Measurements from ENCODE around the gene TRMO.
"Not testable (repeated sequence)": the region's sequence is repeated elsewhere in the genome, so short reads cannot be mapped to it uniquely, and the experiment has no call there.

Gene TRMO

DNA sequence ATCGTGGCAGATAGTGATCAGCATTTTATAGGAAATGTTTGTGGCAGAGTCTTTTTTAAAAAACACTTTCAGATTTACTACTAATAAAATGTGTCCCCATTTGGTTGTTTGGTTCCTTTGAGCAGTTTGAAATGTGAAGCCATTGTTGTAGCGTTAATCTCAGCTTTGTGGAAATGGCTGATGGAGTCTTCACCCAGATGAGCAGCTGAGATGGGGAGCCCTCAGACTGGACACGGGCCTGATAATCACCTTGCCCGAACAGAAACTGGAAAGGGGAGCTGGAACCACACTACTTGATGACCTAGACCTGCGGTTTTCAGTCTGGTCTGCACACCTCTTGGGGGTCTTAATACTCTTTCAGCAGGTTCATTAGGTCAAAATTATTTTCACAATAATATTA is 40.3 kb upstream of the TRMO start:
- in situ Hi-C loops (cut with HindIII; ENCODE audit: low sequenced_read_pairs): loop anchor here (5.0 kb wide), 1 partner anchor 50 kb away; no protein-coding TSS in a partner anchor
- TF ChIP-seq, protein P1, sequence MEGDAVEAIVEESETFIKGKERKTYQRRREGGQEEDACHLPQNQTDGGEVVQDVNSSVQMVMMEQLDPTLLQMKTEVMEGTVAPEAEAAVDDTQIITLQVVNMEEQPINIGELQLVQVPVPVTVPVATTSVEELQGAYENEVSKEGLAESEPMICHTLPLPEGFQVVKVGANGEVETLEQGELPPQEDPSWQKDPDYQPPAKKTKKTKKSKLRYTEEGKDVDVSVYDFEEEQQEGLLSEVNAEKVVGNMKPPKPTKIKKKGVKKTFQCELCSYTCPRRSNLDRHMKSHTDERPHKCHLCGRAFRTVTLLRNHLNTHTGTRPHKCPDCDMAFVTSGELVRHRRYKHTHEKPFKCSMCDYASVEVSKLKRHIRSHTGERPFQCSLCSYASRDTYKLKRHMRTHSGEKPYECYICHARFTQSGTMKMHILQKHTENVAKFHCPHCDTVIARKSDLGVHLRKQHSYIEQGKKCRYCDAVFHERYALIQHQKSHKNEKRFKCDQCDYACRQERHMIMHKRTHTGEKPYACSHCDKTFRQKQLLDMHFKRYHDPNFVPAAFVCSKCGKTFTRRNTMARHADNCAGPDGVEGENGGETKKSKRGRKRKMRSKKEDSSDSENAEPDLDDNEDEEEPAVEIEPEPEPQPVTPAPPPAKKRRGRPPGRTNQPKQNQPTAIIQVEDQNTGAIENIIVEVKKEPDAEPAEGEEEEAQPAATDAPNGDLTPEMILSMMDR (IDR thresholded peaks at IDR 0.05; ENCODE audit: low read depth, low read length, missing control alignments): no peak

DNA sequence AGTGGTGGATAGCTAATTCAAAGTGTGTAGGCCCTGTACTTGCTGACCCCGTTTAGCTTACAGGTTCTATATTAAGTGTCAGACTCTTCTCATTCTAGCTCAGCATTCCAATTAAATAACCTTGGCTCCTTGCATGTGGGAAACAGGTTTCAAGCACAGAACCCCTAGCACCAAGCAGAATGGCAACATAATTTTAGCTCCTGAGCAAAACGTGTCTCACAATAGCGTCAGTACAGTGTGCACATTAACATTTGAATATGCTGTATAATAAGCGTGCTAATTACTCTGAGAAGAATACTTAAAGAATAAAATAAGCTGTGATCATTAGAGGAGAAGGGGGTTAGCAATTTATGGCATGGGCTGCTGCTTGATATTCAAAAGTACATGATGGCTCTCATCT is 39.8 kb upstream of the TRMO start:
- in situ Hi-C loops (cut with HindIII; ENCODE audit: low sequenced_read_pairs): loop anchor here (5.0 kb wide), 1 partner anchor 50 kb away; no protein-coding TSS in a partner anchor
- H3K4me3 ChIP-seq (ENCODE audit: low read depth, low read length): no peak overlapping the region
- DNase-seq (ENCODE audit: low read depth): no peak
- TF ChIP-seq, protein P1 (IDR thresholded peaks at IDR 0.05; ENCODE audit: low read depth, low read length, missing control alignments): no peak

More for the DNA sequence above, 40.3 kb upstream of the TRMO start:
- H3K4me3 ChIP-seq (ENCODE audit: low read depth, low read length): no peak overlapping the region
- no peak for DNase-seq (ENCODE audit: low read depth)

DNA sequence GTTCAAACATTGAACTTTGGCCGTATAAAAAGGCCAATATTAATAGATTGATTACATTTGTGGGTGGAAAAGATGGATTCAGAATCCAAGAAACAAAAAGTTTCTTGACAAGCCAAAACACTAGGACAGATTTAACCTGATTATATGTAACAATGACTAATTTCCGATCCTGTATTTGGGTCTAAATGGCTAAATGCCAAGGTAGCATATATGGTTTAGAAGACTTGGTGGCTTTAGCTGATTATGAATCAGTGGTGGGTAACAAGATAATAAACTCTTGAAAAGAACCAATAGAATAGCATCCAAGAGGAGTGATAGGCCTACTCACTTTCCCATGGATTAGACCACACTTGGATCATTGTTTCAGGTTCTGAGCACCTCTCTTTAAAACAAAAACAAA is 39.1 kb upstream of the TRMO start:
- DNase-seq (ENCODE audit: low read depth): no peak
- in situ Hi-C loops (cut with HindIII; ENCODE audit: low sequenced_read_pairs): loop anchor here (5.0 kb wide), 1 partner anchor 51 kb away; no protein-coding TSS in a partner anchor
- TF ChIP-seq, protein P1 (IDR thresholded peaks at IDR 0.05; ENCODE audit: low read depth, low read length, missing control alignments): no peak
- no peak overlapping the region for H3K4me3 ChIP-seq (ENCODE audit: low read depth, low read length)

DNA sequence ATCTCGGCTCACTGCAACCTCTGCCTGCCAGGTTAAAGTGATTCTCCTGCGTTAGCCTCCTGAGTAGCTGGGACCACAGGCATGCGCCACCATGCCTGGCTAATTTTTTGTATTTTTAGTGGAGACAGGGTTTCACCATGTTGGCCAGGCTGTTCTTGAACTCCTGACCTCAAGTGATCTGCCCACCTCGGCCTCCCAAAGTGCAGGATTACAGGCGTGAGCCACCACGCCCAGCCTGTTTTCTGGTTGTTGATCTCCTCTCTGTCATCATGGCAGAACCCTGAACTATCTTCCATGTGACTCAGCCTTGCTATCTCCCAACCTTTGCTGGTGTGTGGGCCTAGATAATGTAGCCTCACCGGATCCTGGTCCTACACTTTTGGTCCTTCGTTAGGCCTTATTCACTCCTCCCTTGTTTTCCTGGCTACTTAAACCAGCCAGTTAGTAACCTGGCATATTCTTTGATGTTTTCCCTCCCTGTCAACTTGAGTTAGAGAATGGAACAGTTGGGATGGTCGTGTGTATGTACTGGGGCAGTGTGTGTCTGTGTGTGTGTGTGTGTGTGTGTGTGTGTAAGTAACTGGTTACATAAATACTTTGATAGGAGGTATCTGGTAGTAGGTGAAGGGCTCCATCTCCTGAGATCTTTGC is 38.5 kb upstream of the TRMO start:
- DNase-seq (ENCODE audit: low read depth): not testable (repeated sequence)
- in situ Hi-C loops (cut with HindIII; ENCODE audit: low sequenced_read_pairs): loop anchor here (5.0 kb wide), 1 partner anchor 51 kb away; no protein-coding TSS in a partner anchor

DNA sequence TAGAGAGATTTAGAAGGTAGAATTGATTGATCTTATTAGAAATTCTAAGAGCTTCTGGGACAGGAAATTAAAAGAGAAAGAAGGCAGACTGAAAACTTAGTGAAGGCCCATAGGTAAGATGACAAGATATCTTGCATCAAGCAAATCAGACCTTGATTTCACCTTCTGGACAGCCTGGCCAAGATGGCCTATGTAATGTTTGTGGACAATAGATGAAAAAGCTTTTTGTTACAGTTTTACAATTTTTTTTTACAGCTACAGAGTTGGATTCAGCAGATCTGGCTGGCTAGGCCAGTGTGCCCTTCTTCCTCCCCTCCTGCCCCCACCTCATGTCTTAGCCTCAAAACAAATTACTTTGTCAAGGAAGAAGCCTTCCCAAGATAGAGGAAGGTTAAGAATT is 37.3 kb upstream of the TRMO start:
- TF ChIP-seq, protein P1 (IDR thresholded peaks at IDR 0.05; ENCODE audit: low read depth, low read length, missing control alignments): no peak
- in situ Hi-C loops (cut with HindIII; ENCODE audit: low sequenced_read_pairs): no loop called here
- no peak overlapping the region for H3K4me3 ChIP-seq (ENCODE audit: low read depth, low read length)
- DNase-seq (ENCODE audit: low read depth): no peak

More for the DNA sequence above, 38.5 kb upstream of the TRMO start:
- H3K4me3 ChIP-seq (ENCODE audit: low read depth, low read length): not testable (repeated sequence)

DNA sequence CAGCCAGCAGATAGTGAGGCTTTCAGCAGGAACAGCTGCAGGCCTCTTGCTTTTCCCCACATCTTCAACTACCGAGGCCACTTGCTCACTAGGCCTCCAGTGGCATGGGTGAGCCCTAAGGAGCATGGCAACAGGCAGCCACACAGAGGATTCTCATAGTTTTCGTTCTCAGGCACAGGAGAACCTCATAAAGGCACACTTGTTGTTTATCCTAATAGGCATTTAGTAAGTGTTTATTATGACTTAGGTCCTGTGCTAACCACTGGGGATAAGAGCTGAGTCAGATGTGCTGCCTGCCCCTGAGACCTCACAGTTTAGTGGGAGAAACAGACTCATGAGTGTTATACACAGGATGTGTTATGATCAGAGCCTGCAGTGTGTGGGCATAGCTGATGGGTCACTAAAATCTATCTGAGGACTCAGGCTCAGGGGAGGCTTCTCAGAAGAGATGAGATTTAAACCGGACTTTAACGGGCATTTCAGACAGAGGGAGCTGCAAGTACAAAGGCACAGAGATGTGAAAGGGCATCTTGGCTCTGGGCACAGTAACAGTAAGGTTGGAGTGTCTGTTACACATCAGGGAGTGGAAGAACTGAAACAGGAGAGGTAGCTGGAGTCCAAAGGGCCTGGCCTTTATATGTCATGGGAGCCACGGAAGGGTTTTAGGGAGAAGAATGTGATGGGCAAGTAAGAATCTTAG is 36.7 kb upstream of the TRMO start:
- TF ChIP-seq, protein P1 (IDR thresholded peaks at IDR 0.05; ENCODE audit: low read depth, low read length, missing control alignments): no peak
- no peak for DNase-seq (ENCODE audit: low read depth)
- no peak overlapping the region for H3K4me3 ChIP-seq (ENCODE audit: low read depth, low read length)
- in situ Hi-C loops (cut with HindIII; ENCODE audit: low sequenced_read_pairs): no loop called here

DNA sequence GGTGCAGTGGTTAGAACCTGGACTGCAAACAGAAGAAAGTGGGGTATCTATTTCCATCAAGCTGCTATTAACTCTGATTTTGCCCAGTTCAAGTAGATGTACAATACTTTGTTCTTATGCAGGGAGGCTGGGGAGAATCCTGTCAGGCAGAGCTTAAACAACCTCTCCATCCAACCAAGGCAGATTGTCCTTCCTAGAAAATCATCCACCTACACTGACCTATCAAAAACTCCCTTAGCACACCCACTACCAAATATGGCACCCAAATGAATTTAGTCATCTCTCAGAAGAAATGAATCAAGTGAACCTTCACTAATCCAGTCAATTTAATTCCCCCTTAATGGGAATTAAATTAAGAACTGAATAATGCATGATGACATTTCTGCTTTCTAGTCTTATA is 34.0 kb upstream of the TRMO start:
- H3K4me3 ChIP-seq (ENCODE audit: low read depth, low read length): no peak overlapping the region
- TF ChIP-seq, protein P1 (IDR thresholded peaks at IDR 0.05; ENCODE audit: low read depth, low read length, missing control alignments): no peak
- in situ Hi-C loops (cut with HindIII; ENCODE audit: low sequenced_read_pairs): no loop called here
- DNase-seq (ENCODE audit: low read depth): no peak

Data from astrocyte of the cerebellum (primary cell).